GM12878 (cell line): ENCODE results near the gene CR1. TPM values are rescaled to one million over a fixed set of nuclear protein-coding genes. Genes with fewer than 3 reads are reported as not detected.

Source experiments
- ATAC-seq: fragments of 200-7000 bp; cut with Tn5 transposase; 3 replicates; pipeline ENCODE4 v1.9.1; 2020; ENCODE audit warnings: mild to moderate bottlenecking, moderate library complexity
- BruUV-seq: library from RNA; stranded (reverse); fragments of 400-500 nt; replicated peaks from 2 replicates; lab custom pipeline; 2021; lab: Mats Ljungman, UMichigan
- CTCF ChIA-PET: fragments of 300-600 bp; sonication (Branson Sonifier 250); formaldehyde crosslinking; extraction: SDS; loops from one replicate; lab custom pipeline; 2021; ENCODE audit warnings: inconsistent platforms; lab: Yijun Ruan, JAX
- POLR2A ChIA-PET: fragments of 350-600 bp; formaldehyde crosslinking; extraction: SDS; loops from one replicate; lab custom pipeline; 2021; ENCODE audit warnings: inconsistent platforms; lab: Charles Lee
- RAD21 ChIA-PET: fragments of 300-600 bp; sonication (Branson Sonifier 250); formaldehyde crosslinking; loops from one replicate; lab custom pipeline; 2023; ENCODE audit warnings: antibody characterized with exemption; ENCODE audit not compliant: unreplicated experiment; lab: Charles Lee
- SMC1A ChIA-PET: fragments of 300-600 bp; sonication (Branson Sonifier 250); formaldehyde crosslinking; loops from one replicate; lab custom pipeline; 2023; ENCODE audit not compliant: unreplicated experiment, uncharacterized antibody; lab: Charles Lee
- DNase-seq: peaks from one replicate; pipeline ENCODE4 v3.0.0-alpha.2; 2011; ENCODE audit warnings: low read depth, low spot score
- FAIRE-seq: peaks from 3 replicates; lab custom pipeline; 2011; peaks lifted over from hg19 to GRCh38; lab: Jason Lieb, UNC
- H2AFZ ChIP-seq: 2 replicates; pipeline ENCODE4 v1.6.0; 2011; ENCODE audit warnings: low read depth, low read length, control low read depth; ENCODE audit not compliant: control insufficient read depth
- H3K27ac ChIP-seq: 2 replicates; pipeline ENCODE4 v1.5.1; 2011; ENCODE audit warnings: control low read depth; ENCODE audit not compliant: control insufficient read depth, insufficient read depth
- H3K27me3 ChIP-seq, 2 experiments: replicated peaks in 1 of 2; 2 replicates each; pipeline versions ENCODE4 v1.6.0 to v1.6.1; 2011; ENCODE audit warnings: low read length in 1 of 2; ENCODE audit not compliant: control insufficient read depth in 2 of 2, insufficient read depth in 2 of 2
- H3K36me3 ChIP-seq, 2 experiments: 2 replicates each; pipeline ENCODE4 v1.5.1; 2011; ENCODE audit warnings: low read length in 1 of 2; ENCODE audit not compliant: control insufficient read depth in 2 of 2, insufficient read depth in 2 of 2
- H3K4me1 ChIP-seq: 2 replicates; pipeline ENCODE4 v1.6.1; 2011; ENCODE audit warnings: mild to moderate bottlenecking, low read length, moderate library complexity, mixed read lengths; ENCODE audit not compliant: control insufficient read depth, insufficient read depth
- H3K4me2 ChIP-seq: 2 replicates; pipeline ENCODE4 v1.6.0; 2011; ENCODE audit warnings: control low read depth; ENCODE audit not compliant: control insufficient read depth, insufficient read depth
- H3K4me3 ChIP-seq: fragments of 200-600 bp; sonication (generic); 2 replicates; pipeline ENCODE4 v1.5.1; 2016
- H3K79me2 ChIP-seq: 2 replicates; pipeline ENCODE4 v1.6.0; 2011; ENCODE audit warnings: low read length; ENCODE audit not compliant: control insufficient read depth, insufficient read depth
- H3K9ac ChIP-seq: 2 replicates; pipeline ENCODE4 v1.8.0; 2011; ENCODE audit warnings: low read length, control low read depth, mixed read lengths; ENCODE audit not compliant: control insufficient read depth, insufficient read depth
- H3K9me3 ChIP-seq: replicated peaks from 3 replicates; pipeline ENCODE4 v1.5.1; 2011; ENCODE audit warnings: mild to moderate bottlenecking, low read length; ENCODE audit not compliant: control insufficient read depth, insufficient read depth
- H4K20me1 ChIP-seq: 2 replicates; pipeline ENCODE4 v1.6.0; 2011; ENCODE audit not compliant: control insufficient read depth, insufficient read depth
- ATF3 ChIP-seq: IDR thresholded peaks from 2 replicates; pipeline ENCODE4 v1.6.1; 2011; ENCODE audit warnings: low read depth, mild to moderate bottlenecking, low read length, moderate library complexity, borderline replicate concordance; ENCODE audit errors: extremely low read depth
- JUNB ChIP-seq: IDR thresholded peaks from 2 replicates; pipeline ENCODE4 v1.6.1; 2016; ENCODE audit warnings: antibody characterized with exemption, mild to moderate bottlenecking
- KAT2A ChIP-seq: conservative IDR thresholded peaks from 2 replicates; pipeline ENCODE4 v1.6.1; 2011; ENCODE audit warnings: low read depth, low read length; ENCODE audit not compliant: control insufficient read depth
- MYB ChIP-seq: fragments of 150-350 bp; IDR thresholded peaks from 2 replicates; pipeline ENCODE4 v1.6.1; 2014; ENCODE audit warnings: mild to moderate bottlenecking, low read depth, low read length, borderline replicate concordance
- NKRF ChIP-seq: fragments of 450-650 bp; conservative IDR thresholded peaks from 2 replicates; pipeline ENCODE4 v1.6.1; 2017; ENCODE audit warnings: mild to moderate bottlenecking, moderate library complexity
- POLR2A ChIP-seq: IDR thresholded peaks from 2 replicates; pipeline ENCODE4 v1.6.1; 2011; ENCODE audit warnings: low read depth, mild to moderate bottlenecking, low read length
- POLR2AphosphoS2 ChIP-seq: IDR thresholded peaks from 2 replicates; pipeline ENCODE4 v1.6.1; 2011; ENCODE audit warnings: low read depth, mild to moderate bottlenecking, low read length, improper control_type of control experiment, moderate library complexity
- RAD51 ChIP-seq: fragments of 450-650 bp; IDR thresholded peaks from 2 replicates; pipeline ENCODE4 v1.6.1; 2016; ENCODE audit warnings: moderate library complexity, mild to moderate bottlenecking, inconsistent platforms
- RB1 ChIP-seq: fragments of 450-650 bp; formaldehyde crosslinking; IDR thresholded peaks from 2 replicates; pipeline ENCODE4 v1.6.1; 2017; ENCODE audit warnings: mild to moderate bottlenecking, borderline replicate concordance
- RCOR1 ChIP-seq: conservative IDR thresholded peaks from 2 replicates; pipeline ENCODE4 v1.6.1; 2012; ENCODE audit warnings: low read depth, low read length, improper control_type of control experiment
- SUPT20H ChIP-seq: IDR thresholded peaks from 2 replicates; pipeline ENCODE4 v1.6.1; 2011; ENCODE audit warnings: low read depth, mild to moderate bottlenecking, low read length, moderate library complexity, borderline replicate concordance; ENCODE audit not compliant: control insufficient read depth
- YBX1 ChIP-seq: fragments of 450-650 bp; IDR thresholded peaks from 2 replicates; pipeline ENCODE4 v1.6.1; 2016; ENCODE audit warnings: antibody characterized with exemption
- ZBED1 ChIP-seq: IDR thresholded peaks from 2 replicates; pipeline ENCODE4 v1.6.1; 2016; ENCODE audit warnings: borderline replicate concordance
- ZNF217 ChIP-seq: fragments of 450-650 bp; IDR thresholded peaks from 2 replicates; pipeline ENCODE4 v1.6.1; 2017; ENCODE audit warnings: antibody characterized with exemption, mild to moderate bottlenecking
- ZNF622 ChIP-seq: fragments of 450-650 bp; IDR thresholded peaks from 2 replicates; pipeline ENCODE4 v1.6.1; 2017; ENCODE audit warnings: mild to moderate bottlenecking, inconsistent platforms
- ZSCAN29 ChIP-seq: fragments of 450-650 bp; IDR thresholded peaks from 2 replicates; pipeline ENCODE4 v1.6.1; 2017; ENCODE audit warnings: mild to moderate bottlenecking, moderate library complexity
- in situ Hi-C: fragments of 300-500 bp; cut with MboI; formaldehyde crosslinking; loops from 9 replicates; pipeline ENCODE4 v1.14.3; 2018; ENCODE audit warnings: mixed read lengths
- intact Hi-C: fragments of 100-400 bp; cut with micrococcal nuclease; formaldehyde crosslinking; loops from one replicate; pipeline ENCODE4 v1.14.2; 2022; ENCODE audit not compliant: unreplicated experiment
- polyA plus RNA-seq, 11 experiments: library from polyadenylated mRNA; depleted of rRNA in 4 of 11; unstranded in 6 of 11; stranded (reverse) in 5 of 11; fragments of >200 nt; fragmentation: Nextera tagmentation in 4 of 11; fragmentation: Illumina TruSeq in 1 of 11; extraction: Ambion mirVana in 4 of 11; extraction: Trizol in 1 of 11; gene quantifications; 1 replicate in 1 of 11; 2 replicates in 10 of 11; pipeline versions ENCODE4 v1.2.1 to v1.2.3, GENCODE V29; 2011 to 2016; ENCODE audit warnings: inconsistent platforms in 2 of 11, missing spikeins in 2 of 11, low read depth in 1 of 11
- total RNA-seq, 4 experiments: library from RNA; depleted of rRNA in 3 of 4; stranded (reverse); fragments of >200 nt in 3 of 4; fragmentation: Illumina TruSeq in 1 of 4; extraction: Trizol in 1 of 4; gene quantifications; 2 replicates each; pipeline versions ENCODE4 v1.2.1 to v1.2.3, GENCODE V29; 2013 to 2021

Gene CR1
- total and polyA plus RNA-seq, 10 of the 15 experiments (the other 5 are each of a cell fraction or from before 2014, with no cell fraction given), result 0.30 to 8.0 (median 4.3) TPM

- ChIA-PET SMC1A (interaction anchor here (1.0 kb wide), 1 partner anchor 8 kb away, joined by 3 read pairs; no protein-coding TSS in a partner anchor), CTCF (interaction anchor here (0.9 to 1.6 kb wide), 3 partner anchors 12 to 121 kb away, joined by 3 to 4 read pairs (median 3); no protein-coding TSS in a partner anchor), POLR2A (no interaction called here), RAD21 (no interaction called here)
- intact Hi-C loops, result no loop called here
- Histone ChIP-seq H3K79me2 (no peaks in the 10 kb centered on the region), H3K9me3 (no peaks in the 10 kb centered on the region), H3K27me3 (no peaks in the 10 kb centered on the region), H2AFZ (no peak overlapping the region), H3K27ac (no peak overlapping the region), H3K4me2 (no peak overlapping the region), H4K20me1 (no peaks in the 10 kb centered on the region), H3K9ac (no peak overlapping the region), H3K4me1 (no peaks in the 10 kb centered on the region), H3K4me3 (no peak overlapping the region), H3K36me3 (no peaks in the 10 kb centered on the region)
- DNase-seq (no peak), ATAC-seq (no peak), FAIRE-seq (peak; percentile 7)
- no TSS peak for BruUV-seq
- in situ Hi-C loops, result no loop called here
- TF ChIP-seq ZBED1, result no peak
- no peak for TF ChIP-seq MYB
- TF ChIP-seq RAD51, result no peak
- no peak for TF ChIP-seq ZSCAN29
- no peak for TF ChIP-seq RCOR1
- no peak for TF ChIP-seq ZNF217
- TF ChIP-seq POLR2A, result no peak
- TF ChIP-seq RB1, result no peak
- TF ChIP-seq SUPT20H, result no peak
- no peak for TF ChIP-seq ZNF622
- no peak for TF ChIP-seq NKRF
- no peak for TF ChIP-seq JUNB
- TF ChIP-seq ATF3, result no peak
- TF ChIP-seq POLR2AphosphoS2, result no peak
- TF ChIP-seq YBX1, result no peak
- no peak for TF ChIP-seq KAT2A
Measured at GRCh38 chr1:207691010-207691409, 195.1 kb downstream of the CR1 start.

Other genes starting within 250 kb of the CR1 start
- 15.7 and 21.1 TPM in 2 replicates for gene CD55, start 174.5 kb upstream of the CR1 start, total RNA-seq (2014; rRNA removed)
- gene CD55, start 174.5 kb upstream of the CR1 start, total RNA-seq (2014; rRNA removed; fragmentation: Illumina TruSeq; extraction: Trizol), result 19.3 and 19.9 TPM in 2 replicates
- 14.5 and 19.2 TPM in 2 replicates for gene CD55, start 174.5 kb upstream of the CR1 start, total RNA-seq (2021)
- 46.5 and 56.3 TPM in 2 replicates for gene CD55, start 174.5 kb upstream of the CR1 start, polyA plus RNA-seq (2011; rRNA removed)
- gene CD55, start 174.5 kb upstream of the CR1 start, polyA plus RNA-seq (2014; fragmentation: Illumina TruSeq; extraction: Trizol), result 19.8 and 28.7 TPM in 2 replicates
- gene CD55, start 174.5 kb upstream of the CR1 start, polyA plus RNA-seq (2014; fragmentation: Nextera tagmentation; extraction: Ambion mirVana), result 1 to 10 TPM; 5.2 to 6.0 TPM
- gene CD55, start 174.5 kb upstream of the CR1 start, polyA plus RNA-seq (2014; rRNA removed), result 16.0 and 17.6 TPM in 2 replicates
- gene CD55, start 174.5 kb upstream of the CR1 start, polyA plus RNA-seq (2016; fragmentation: Nextera tagmentation; extraction: Ambion mirVana), result 10 to 100 TPM; 12.3 to 14.2 TPM
- gene CR2, start 41.8 kb upstream of the CR1 start, total RNA-seq (2014; rRNA removed), result 48.8 and 56.5 TPM in 2 replicates
- 46.1 and 55.3 TPM in 2 replicates for gene CR2, start 41.8 kb upstream of the CR1 start, total RNA-seq (2014; rRNA removed; fragmentation: Illumina TruSeq; extraction: Trizol)
- 67.3 and 74.8 TPM in 2 replicates for gene CR2, start 41.8 kb upstream of the CR1 start, total RNA-seq (2021)
- 2.0 and 2.2 TPM in 2 replicates for gene CR2, start 41.8 kb upstream of the CR1 start, polyA plus RNA-seq (2011; rRNA removed)
- 72.8 and 102 TPM in 2 replicates for gene CR2, start 41.8 kb upstream of the CR1 start, polyA plus RNA-seq (2014; fragmentation: Illumina TruSeq; extraction: Trizol)
- 10 to 100 TPM; 21.1 to 24.4 TPM for gene CR2, start 41.8 kb upstream of the CR1 start, polyA plus RNA-seq (2014; fragmentation: Nextera tagmentation; extraction: Ambion mirVana)
- gene CR2, start 41.8 kb upstream of the CR1 start, polyA plus RNA-seq (2014; rRNA removed), result 43.7 and 52.3 TPM in 2 replicates
- 10 to 100 TPM; 58.2 to 64.3 TPM for gene CR2, start 41.8 kb upstream of the CR1 start, polyA plus RNA-seq (2016; fragmentation: Nextera tagmentation; extraction: Ambion mirVana)
- gene CR1L, start 149.0 kb downstream of the CR1 start, total RNA-seq (2014; rRNA removed), result not detected in 2 replicates
- not detected in 2 replicates for gene CR1L, start 149.0 kb downstream of the CR1 start, total RNA-seq (2014; rRNA removed; fragmentation: Illumina TruSeq; extraction: Trizol)
- not detected in 2 replicates for gene CR1L, start 149.0 kb downstream of the CR1 start, total RNA-seq (2021)
- gene CR1L, start 149.0 kb downstream of the CR1 start, polyA plus RNA-seq (2011; rRNA removed), result not detected in 2 replicates
- not detected in 2 replicates for gene CR1L, start 149.0 kb downstream of the CR1 start, polyA plus RNA-seq (2014; fragmentation: Illumina TruSeq; extraction: Trizol)
- under 1 TPM in 1 of 2 experiments, not detected in 1; 0.11 TPM for gene CR1L, start 149.0 kb downstream of the CR1 start, polyA plus RNA-seq (2014; fragmentation: Nextera tagmentation; extraction: Ambion mirVana)
- gene CR1L, start 149.0 kb downstream of the CR1 start, polyA plus RNA-seq (2014; rRNA removed), result not detected in 2 replicates
- gene CR1L, start 149.0 kb downstream of the CR1 start, polyA plus RNA-seq (2016; fragmentation: Nextera tagmentation; extraction: Ambion mirVana), result not detected